PFSK-1 (cell line): Measurements from ENCODE around the gene OR2A5.

ENCODE experiments used
- FOXP2 ChIP-seq: optimal IDR thresholded peaks from 2 replicates; pipeline ENCODE3; 2011; ENCODE audit warnings: borderline replicate concordance, control low read depth, inconsistent platforms; ENCODE audit not compliant: insufficient read depth; ENCODE audit errors: extremely low read length, extremely low read depth
- POLR2AphosphoS5 ChIP-seq: IDR thresholded peaks from 2 replicates; pipeline ENCODE4 v1.6.1; 2012; ENCODE audit warnings: low read depth, mild to moderate bottlenecking, control low read depth, low read length, moderate library complexity
- TAF1 ChIP-seq: IDR thresholded peaks from 2 replicates; pipeline ENCODE4 v1.6.1; 2012; ENCODE audit warnings: low read length, control low read depth, borderline replicate concordance; ENCODE audit not compliant: insufficient read depth
- TF ChIP-seq, protein P1 (sequence below), 2 experiments: IDR thresholded peaks; 2 replicates each; pipeline versions ENCODE4 v1.6.1 to v1.8.0; 2011 to 2012; ENCODE audit warnings: low read depth in 2 of 2, low read length in 2 of 2, control low read depth in 1 of 2, inconsistent platforms in 1 of 2, mild to moderate bottlenecking in 1 of 2, moderate library complexity in 1 of 2; ENCODE audit not compliant: insufficient read depth in 1 of 2

DNA sequence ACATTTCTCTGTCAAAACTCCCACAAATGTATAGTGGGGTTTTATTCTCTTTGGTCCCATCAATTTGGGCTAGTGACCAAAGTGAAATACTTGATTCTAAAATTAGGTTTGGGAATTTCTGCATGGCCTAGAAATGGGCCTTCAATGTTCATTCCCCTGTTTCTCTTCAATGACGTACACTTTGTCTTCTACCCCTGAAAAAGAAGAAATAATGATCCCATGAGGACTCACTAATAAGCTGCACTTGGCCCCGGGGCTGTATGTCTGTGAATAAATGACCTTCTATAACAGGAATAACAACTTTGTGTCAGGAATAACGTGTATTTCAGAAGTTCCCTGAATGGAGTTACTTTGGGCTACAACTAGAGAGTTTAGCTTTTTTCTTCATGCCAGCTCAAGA is 28.4 kb upstream of the OR2A5 start:
- no peak for TF ChIP-seq POLR2AphosphoS5
- TF ChIP-seq, protein P1, sequence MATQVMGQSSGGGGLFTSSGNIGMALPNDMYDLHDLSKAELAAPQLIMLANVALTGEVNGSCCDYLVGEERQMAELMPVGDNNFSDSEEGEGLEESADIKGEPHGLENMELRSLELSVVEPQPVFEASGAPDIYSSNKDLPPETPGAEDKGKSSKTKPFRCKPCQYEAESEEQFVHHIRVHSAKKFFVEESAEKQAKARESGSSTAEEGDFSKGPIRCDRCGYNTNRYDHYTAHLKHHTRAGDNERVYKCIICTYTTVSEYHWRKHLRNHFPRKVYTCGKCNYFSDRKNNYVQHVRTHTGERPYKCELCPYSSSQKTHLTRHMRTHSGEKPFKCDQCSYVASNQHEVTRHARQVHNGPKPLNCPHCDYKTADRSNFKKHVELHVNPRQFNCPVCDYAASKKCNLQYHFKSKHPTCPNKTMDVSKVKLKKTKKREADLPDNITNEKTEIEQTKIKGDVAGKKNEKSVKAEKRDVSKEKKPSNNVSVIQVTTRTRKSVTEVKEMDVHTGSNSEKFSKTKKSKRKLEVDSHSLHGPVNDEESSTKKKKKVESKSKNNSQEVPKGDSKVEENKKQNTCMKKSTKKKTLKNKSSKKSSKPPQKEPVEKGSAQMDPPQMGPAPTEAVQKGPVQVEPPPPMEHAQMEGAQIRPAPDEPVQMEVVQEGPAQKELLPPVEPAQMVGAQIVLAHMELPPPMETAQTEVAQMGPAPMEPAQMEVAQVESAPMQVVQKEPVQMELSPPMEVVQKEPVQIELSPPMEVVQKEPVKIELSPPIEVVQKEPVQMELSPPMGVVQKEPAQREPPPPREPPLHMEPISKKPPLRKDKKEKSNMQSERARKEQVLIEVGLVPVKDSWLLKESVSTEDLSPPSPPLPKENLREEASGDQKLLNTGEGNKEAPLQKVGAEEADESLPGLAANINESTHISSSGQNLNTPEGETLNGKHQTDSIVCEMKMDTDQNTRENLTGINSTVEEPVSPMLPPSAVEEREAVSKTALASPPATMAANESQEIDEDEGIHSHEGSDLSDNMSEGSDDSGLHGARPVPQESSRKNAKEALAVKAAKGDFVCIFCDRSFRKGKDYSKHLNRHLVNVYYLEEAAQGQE (IDR thresholded peaks at IDR 0.05; ENCODE audit: insufficient read depth in 1 of 2, low read depth in 2 of 2, low read length in 2 of 2) = no peak
- TF ChIP-seq FOXP2 = no peak
- TF ChIP-seq TAF1 = no peak
